Cortex of kidney (tissue), 1 donor: ENCODE measurements around the gene LRFN2.

Experiments used
- DNase-seq: peaks from one replicate; lab custom pipeline; 2025; lab: John Stamatoyannopoulos, UW

LRFN2 gene

GRCh38 chr6:40517654-40518053 is 69.5 kb downstream of the LRFN2 start:
- DNase-seq = no peak

GRCh38 chr6:40516429-40516828 is 70.7 kb downstream of the LRFN2 start:
- DNase-seq = no peak

- no peak for DNase-seq
Observed at GRCh38 chr6:40512340-40512739, 74.8 kb downstream of the LRFN2 start.

GRCh38 chr6:40511884-40512283 is 75.3 kb downstream of the LRFN2 start:
- no peak for DNase-seq

- DNase-seq = no peak
Observed at GRCh38 chr6:40510442-40510841, 76.7 kb downstream of the LRFN2 start.

GRCh38 chr6:40509716-40510260 is 77.4 kb downstream of the LRFN2 start:
- no peak for DNase-seq

GRCh38 chr6:40509086-40509485 is 78.1 kb downstream of the LRFN2 start:
- no peak for DNase-seq

- DNase-seq = no peak
Observed at GRCh38 chr6:40506954-40507353, 80.2 kb downstream of the LRFN2 start.

GRCh38 chr6:40505191-40505810 is 81.9 kb downstream of the LRFN2 start:
- DNase-seq = no peak

- DNase-seq = no peak
Observed at GRCh38 chr6:40504274-40504673, 82.9 kb downstream of the LRFN2 start.

GRCh38 chr6:40500227-40500626 is 86.9 kb downstream of the LRFN2 start:
- no peak for DNase-seq

GRCh38 chr6:40499215-40499614 is 87.9 kb downstream of the LRFN2 start:
- DNase-seq = no peak

- DNase-seq = no peak
Observed at GRCh38 chr6:40498148-40498547, 89.0 kb downstream of the LRFN2 start.

- DNase-seq = no peak
Observed at GRCh38 chr6:40492187-40492586, 95.0 kb downstream of the LRFN2 start.

GRCh38 chr6:40490508-40490907 is 96.7 kb downstream of the LRFN2 start:
- DNase-seq = no peak

- no peak for DNase-seq
Observed at GRCh38 chr6:40489798-40490197, 97.4 kb downstream of the LRFN2 start.

- DNase-seq = no peak
Observed at GRCh38 chr6:40486576-40486975, 100.6 kb downstream of the LRFN2 start.

GRCh38 chr6:40485795-40486194 is 101.4 kb downstream of the LRFN2 start:
- no peak for DNase-seq

- no peak for DNase-seq
Observed at GRCh38 chr6:40485300-40485699, 101.9 kb downstream of the LRFN2 start.

GRCh38 chr6:40484066-40484465 is 103.1 kb downstream of the LRFN2 start:
- DNase-seq = no peak

- no peak for DNase-seq
Observed at GRCh38 chr6:40482532-40482931, 104.6 kb downstream of the LRFN2 start.

GRCh38 chr6:40480678-40481077 is 106.5 kb downstream of the LRFN2 start:
- no peak for DNase-seq

GRCh38 chr6:40479706-40480105 is 107.5 kb downstream of the LRFN2 start:
- DNase-seq = no peak
